Measurements from ENCODE around the gene EPHB2.

- TF ChIP-seq TCF12 (IDR thresholded peaks at IDR 0.05; ENCODE audit: low read depth) (no peak), CEBPB (IDR thresholded peaks at IDR 0.05) (no peak), REST (IDR thresholded peaks at IDR 0.05; ENCODE audit: low read depth) (no peak), EGR1 (IDR thresholded peaks at IDR 0.05) (no peak), RAD21 (IDR thresholded peaks at IDR 0.05; ENCODE audit: low read depth) (no peak), CREB1 (IDR thresholded peaks at IDR 0.05; ENCODE audit: low read depth) (no peak), EP300 (IDR thresholded peaks at IDR 0.05; ENCODE audit: borderline replicate concordance) (no peak), YY1 (IDR thresholded peaks at IDR 0.05; ENCODE audit: low read depth) (no peak)
Measured at GRCh38 chr1:22833699-22834098, 123.1 kb downstream of the EPHB2 start.

Measured in Ishikawa (cell line).